GM19035 (cell line): ENCODE data around the gene ZNF14.
"Not testable (repeated sequence)": the region's sequence is repeated elsewhere in the genome, so short reads cannot be mapped to it uniquely, and the experiment has no call there.

Source experiments
- ATAC-seq: cut with Tn5 transposase; IDR thresholded peaks from one replicate; pipeline ENCODE4 v1.9.1; 2021; ENCODE audit not compliant: unreplicated experiment

ZNF14 gene

DNA sequence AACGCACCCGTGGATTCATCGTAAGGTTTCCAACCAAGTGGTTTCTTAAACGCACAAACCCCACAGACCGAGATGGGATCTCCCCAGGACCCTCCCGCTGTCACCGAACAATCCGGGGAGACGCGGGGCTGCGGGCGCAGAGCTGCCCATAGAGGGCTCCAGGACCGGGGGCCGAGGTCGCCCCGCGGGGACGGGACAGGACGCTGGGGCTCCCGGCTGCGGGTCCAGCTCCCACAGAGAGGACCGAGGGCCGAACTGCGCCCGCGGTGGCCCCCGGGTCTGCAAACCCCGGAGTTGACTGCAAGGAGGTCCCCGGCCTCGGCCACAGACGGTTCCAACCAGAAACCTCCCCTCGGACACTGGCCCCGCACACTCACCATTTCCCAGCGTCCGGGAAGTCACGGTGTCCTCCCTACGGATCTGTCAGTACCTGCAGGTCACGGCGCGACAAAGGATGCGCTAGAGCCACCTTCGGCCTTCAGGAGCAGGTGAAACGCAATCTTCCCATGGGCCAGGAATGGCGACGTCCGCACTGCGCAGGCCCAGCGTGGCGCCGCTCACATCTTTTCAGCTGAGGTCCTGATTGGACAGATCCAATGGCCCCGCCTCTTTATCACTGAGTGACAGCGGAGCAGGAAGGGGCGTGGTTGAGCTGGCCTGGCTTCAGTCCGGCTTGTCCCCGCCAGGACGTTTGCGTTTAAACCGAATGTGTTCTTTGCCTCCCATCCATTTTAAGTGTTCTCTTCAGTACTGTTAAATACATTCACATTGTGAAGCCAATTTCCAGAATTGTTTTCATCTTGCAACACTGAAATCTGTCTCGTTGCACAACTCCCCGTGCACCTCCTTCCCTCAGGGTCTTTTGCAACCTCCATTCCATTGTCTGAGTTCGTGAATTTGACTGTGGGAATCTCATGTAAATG, at the start of gene ZNF14:
TSS of gene ZNF14 (minus strand) at position 534 of the 923 bp plus-strand sequence. CDS start at position 380, 154 bp downstream.
- peak; percentile 98 for ATAC-seq

DNA sequence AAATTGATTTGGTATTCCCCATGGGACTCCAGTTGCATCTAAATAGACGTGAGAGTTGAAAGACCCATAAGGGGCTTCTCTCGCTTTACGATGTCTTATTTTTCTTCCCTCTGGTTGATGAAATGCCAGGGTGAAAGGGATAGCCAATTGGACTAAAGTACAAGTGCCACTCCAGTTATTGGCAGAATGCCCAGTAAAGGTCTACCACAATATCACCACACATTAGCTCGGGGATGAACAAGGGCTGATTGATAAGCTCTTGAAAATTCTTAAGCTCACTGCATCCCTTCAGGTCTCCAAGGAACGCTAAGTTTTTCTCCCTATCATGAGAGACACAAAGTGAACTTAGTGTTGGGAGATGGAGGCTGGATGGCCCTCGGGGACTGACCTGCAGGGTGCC, 48.9 kb upstream of the ZNF14 start:
- not testable (repeated sequence) for ATAC-seq

DNA sequence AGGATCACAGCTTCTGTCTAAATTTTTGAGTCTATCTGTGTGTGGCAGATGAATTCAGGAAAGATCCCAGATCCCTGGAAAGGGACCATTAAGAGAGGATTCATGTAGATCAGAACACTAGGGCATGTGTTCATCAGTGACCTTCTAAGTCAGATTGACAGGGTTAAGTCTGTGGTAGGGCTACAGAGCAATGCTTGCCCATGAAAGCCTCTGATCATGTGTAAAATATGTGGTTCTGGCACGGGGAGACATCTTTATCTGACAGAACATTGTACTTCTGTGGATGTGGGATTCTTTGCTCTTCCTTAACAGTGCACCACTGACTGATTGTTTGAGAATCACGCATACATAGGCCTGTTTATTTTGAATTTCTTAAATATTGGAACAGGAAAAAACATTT, 45.8 kb upstream of the ZNF14 start:
- ATAC-seq: no peak

DNA sequence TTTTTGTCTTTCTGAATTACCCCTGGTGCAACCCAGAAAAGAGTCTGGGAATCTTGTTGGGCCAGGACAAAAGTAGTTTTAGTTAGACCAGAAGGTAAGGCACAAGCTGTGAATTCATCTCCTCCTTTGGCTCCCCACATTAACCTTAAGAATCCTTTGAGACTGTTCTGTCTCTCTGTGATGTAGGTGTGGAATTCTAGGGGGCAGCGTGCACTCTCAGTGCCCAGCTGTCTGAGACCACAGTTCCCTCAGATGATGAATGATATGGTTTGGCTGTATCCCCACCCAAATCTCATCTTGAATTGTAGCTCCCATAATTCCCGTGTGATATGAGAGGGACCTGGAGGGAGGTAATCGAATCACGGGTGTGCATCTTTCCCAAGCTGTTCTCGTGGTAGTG, 44.8 kb upstream of the ZNF14 start:
- ATAC-seq: no peak

DNA sequence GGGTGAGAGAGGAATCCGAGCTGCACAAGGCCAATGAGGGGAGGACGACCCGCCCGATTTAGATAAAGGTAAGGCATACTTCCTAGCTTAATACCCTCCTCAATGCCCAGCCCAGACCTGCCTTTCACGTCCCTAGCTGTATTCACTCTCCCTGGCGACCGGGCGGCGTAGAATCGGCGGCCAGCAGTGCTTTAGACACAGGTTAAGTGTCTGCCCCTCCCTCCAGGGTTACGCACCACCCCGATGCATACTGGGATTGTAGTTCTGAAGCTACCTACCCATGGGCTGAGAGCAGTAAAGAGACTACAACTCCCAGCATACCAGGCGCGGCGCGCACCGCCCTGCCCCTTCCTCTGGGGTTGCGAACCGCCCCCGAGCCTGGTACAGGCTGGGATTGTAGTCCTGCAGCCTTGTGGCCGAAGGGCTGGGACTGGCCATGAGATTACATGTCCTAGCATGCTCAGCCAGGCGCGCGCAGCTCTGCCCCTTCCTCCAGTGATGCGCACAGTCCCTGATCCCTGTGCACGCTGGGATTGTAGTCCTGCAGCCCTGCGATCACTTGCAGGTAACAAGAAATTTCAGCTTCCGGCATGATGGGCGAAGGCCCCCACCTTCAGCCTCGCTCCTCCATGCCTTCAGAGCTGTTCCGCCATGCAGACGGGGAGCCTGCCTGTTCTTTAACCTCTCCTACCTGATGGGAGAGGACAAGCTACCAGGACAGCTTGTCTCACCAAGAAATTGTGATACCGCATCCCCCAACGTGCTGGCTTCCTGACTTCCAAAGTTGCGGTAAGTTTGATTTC, 43.5 kb upstream of the ZNF14 start:
- ATAC-seq: peak; percentile 97

DNA sequence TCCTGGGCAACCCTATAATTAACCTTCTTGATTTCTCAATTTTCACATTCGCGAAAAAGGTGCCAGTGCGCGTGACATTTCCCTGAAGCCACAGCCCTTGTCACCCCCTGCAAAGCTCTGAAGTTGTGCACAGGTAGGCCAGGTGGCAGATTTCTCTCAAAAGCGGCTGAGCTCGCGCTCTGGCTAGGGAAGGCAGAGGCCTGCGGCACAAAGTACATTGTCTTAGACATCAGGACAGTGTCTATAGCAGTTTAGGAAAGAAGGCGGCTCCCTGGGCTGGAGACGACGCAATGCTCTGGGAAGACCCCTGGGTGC, 42.9 kb upstream of the ZNF14 start:
- ATAC-seq: no peak

DNA sequence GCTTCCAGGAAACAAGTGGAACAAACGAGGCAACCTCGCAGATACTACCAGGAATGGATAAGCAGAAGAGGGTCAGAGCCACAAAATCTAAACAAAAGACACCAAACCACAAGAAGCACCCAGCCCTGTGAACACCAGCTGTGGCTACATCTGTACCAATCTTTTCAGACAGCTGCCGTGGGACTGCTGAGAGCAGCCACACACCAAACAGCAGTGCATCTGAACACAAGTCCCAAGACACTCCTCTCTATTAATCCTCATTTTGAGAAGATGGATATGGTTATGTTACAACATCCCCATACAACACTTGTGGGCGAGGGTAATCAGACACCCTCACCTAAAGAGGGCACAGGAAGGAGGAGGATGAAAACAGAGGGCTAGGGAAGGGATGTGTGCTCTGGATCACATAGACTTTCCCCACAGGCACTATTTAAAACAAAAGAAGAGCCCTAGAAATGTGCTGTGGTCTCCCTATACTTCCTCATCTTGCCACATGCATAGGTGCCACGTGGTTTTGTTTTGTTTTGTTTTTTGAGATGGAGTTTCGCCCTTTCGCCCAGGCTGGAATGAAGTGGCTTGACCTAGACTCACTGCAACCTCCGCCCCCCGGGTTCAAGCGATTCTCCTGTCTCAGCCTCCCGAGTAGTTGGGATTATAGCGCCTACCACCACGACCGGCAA, 41.6 kb upstream of the ZNF14 start:
- no peak for ATAC-seq

DNA sequence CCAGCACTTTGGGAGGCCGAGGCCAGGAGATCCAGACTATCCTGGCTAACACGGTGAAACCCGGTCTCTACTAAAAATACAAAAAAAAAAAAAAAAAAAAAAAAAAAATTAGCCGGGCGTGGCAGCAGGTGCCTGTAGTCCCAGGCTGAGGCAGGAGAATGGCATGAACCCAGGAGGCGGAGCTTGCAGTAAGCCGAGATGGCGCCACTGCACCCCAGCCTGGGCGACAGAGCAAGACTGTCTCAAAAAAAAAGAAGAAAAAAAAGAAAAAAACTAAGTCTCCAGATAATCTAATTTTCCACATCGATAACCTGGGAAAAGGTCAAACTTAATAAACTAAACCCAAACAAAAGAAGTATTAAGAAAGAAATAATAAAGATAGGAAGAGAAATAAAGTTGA, 39.1 kb upstream of the ZNF14 start:
- not testable (repeated sequence) for ATAC-seq

DNA sequence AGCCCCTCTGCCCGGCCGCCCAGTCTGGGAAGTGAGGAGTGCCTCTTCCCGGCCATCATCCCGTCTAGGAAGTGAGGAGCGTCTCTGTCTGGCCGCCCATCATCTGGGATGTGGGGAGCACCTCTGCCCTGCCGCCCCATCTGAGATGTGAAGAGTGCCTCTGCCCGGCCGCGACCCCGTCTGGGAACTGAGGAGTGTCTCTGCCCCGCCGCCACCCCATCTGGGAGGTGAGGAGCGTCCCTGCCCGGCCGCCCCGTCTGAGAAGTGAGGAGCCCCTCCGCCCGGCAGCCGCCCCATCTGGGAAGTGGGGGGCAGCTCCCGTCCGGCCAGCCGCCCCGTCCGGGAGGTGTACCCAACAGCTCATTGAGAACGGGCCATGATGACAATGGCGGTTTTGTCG, 37.1 kb upstream of the ZNF14 start:
- not testable (repeated sequence) for ATAC-seq

DNA sequence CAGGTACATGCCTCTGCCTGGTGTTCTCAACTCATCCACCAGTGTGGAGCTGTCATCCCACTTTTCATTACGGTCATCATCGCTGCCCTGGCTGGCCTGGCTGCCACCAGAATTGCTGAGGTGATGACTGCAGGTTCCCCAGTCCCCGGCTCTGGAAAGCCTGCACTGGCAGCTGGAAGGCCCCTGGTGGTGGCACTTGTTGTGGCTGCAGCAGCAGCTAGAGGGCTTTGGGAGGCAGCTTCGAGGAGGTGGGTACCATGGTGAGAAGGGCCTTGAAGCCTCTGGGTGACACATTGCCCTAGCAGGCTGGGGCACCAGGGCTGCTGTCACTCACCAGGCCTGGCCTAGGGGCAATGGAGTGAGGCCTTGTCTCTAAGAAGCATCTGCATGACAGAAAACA, 25.3 kb upstream of the ZNF14 start:
- no peak for ATAC-seq

DNA sequence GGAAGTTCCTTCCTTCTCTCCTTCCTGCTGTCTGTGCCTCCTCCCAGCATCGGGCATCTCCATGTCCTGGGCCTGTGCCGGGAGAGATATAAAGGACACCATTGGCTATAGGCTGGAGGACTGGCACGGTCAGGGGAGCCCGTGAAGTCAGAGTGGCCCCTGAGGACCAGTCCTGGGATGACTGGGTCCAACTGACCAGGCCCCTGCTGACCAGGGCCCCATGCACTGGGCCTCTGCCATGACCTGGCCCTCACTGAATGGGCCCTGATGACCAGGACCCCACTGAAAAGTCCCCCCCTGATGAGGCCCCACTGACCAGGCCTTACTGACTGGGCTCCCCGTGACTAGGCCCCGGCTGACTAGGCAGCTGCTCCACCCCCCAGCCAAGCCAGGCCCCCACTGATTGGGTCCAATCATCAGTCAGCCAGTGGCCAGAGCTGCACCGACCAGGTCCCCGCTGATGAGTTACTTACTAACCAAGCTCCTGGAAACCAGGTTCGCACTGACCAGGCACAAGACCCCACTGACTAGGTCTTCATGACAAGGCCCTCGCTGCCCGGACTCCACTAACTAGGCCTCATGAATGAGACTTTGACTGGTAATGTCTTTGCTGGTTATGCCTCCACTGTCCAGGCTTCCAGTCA, 20.0 kb upstream of the ZNF14 start:
- no peak for ATAC-seq

DNA sequence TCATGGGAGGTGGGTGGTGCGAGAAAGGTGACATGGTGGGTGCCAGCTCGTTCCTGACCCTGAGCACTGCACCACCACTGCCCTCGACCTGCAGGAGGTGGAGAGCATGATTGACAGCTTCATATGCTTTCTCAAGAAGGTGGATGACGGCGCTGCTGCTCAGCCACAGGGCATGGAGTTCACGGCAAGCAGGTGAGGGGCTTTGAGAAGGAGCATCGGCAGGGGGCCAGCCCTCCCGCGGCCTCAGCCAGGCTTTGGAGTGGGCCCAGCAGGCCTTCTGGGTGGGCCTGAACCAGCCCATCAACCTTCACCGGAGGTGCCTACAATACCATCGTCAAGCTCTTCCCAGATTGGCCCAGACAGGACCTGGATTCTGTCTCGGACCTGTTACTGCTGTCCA, 18.9 kb upstream of the ZNF14 start:
- no peak for ATAC-seq

DNA sequence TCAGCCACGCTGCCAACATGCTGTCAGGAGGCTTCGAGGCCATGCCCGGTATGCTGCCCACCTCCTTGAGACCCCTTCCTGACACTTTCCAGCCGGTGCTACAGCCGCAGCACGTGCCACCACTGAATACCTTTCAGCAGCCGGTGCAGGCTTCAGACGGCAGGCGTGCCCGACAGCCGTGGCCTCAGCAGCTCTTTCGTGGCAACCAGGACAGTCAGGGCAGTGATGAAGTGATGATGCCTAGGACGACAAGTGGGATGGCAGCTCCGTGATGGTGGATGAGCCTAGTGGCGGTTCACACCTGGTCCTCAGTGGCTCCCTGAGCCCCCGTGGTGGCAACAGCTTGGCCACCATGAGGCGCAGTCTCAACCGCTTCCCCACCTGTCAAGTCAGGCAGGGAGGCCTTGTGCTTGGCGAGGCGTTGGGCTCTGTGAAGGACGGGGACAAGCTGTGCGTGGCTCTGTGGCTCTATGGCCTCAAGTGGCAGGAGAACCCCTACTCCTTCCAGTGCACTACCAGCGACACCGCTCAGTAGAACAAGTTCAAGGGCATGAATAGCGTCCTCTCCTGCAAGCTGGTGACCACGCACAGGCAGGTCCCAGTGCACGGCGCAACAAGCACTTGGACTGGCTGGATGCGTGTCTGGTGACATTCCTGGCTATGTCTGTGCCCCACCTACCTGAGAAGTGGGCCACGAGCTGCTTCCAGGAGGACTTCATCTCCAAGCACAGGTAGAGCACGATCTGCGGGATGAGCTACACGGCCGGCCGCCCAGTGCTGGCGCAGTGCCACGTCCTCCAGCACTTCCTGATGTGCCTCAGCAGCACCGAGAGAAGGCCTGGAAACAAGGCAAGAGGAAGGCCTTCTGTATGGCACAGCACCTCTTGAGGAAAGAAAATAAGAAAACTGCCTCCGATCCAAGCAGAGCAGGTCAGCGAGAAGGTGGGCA, 18.2 kb upstream of the ZNF14 start:
- no peak for ATAC-seq

DNA sequence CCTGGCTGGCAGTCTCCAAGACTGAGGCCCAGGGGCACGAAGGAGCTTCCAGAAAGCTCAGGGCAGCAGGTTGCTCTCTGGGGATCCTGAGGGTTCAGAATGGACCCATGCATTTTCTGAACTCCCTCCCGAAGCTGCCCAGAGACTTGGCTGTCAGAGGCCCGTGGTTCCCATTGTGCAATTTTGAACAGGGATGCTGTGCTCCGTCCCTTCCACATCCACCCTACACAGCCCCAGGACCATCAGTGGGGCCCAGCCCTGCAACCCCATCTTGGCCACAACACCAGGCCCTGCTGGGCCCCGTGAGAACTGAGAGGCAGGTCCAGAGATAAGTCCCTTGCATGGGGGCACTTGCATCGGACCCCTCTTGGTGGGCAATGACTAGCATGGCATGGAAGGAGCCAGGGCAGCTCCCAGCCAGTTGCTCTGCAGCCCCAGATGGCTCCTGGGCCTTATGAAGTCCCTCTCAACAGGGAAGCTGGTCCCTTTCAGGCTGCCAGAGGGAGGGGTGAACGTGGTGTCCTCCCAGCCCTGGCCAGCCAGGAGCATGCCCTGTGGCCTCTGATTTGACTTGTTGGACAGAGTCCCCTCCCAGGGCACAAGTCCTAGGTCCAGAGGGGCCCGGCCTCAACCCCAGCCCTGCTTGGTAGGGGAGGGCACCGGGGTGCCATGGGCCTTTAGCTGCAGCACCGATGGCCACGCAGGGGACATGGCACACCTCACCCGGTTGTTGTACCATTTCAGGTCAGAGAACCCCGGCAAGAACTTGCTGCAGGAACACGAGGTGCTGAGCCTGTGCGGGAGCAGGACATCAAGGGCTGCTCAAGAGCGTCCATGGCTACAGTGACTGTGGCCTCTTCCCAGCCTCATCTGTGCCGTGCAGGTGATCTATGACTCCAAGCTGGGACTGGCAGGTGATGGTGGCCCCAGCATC, 17.3 kb upstream of the ZNF14 start:
- no peak for ATAC-seq

DNA sequence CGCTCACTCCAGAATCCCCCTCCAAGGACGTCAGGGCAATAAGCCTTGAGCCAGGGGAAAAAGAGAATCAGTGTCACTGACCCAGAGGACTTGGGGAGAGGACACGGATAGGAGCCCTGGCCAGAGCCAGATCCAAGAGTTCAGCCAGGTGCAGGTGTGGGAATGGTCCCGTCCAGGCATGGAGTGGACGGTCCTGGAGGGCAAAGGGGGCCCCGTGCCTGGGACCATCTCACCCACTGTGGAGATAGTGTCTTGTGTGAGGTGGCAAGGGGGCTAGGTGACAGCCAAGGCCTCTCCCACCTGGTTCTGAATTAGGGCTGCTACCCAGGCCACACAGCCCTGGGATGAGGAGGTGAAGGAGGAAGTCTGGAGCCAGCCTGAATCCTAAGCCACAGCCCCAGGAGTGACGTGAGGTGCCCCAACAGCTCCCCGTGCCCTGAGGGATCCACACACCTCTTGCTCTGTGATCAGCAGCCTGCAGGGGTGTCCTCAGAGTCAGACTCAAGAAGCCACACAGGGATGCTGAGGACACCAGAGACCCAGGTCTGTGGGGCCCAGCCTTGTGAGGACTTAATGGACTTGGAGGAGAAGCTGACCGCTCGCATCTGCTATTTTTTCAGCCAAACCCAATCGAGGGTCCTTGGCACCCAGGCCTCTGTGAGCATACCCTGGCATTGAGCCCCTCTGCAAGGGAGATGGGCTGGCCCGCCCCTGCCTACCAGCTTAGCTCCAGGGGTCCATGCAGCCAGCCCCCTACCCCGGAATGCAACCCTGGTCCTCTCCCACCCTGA, 16.4 kb upstream of the ZNF14 start:
- no peak for ATAC-seq

DNA sequence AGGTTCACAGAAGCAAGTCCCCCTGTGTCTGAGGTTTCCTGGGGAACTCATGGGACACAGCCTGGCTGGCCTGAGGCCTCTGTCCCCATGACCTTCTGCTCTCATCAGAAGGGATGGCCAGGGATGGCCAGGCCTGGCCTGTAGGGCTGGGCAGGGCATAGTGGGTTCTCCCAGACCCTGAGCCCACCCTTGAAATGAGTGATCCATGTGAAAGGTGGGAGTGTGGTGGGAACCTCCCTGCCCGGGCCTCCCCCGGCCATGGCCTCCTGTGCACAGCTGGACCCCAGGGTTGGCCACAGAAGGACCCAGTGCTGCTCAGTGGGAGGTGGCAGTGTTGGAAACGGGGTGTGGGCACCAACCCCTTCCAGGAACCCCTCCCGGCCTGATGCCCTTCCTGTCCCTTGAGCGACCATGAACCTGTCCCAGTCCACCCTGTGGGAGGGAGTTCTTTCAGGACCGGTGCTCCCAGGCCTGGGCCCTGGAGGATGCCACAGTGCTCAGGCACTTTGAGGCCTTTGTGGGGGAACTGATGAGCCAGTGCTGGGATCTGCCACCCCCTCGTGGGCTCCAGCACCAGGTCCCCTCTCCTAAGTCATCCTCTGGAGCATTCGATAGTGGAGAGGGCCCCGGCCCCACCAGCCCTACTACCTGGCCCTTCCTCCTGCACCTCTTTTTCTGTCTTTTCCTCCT, 15.5 kb upstream of the ZNF14 start:
- no peak for ATAC-seq

DNA sequence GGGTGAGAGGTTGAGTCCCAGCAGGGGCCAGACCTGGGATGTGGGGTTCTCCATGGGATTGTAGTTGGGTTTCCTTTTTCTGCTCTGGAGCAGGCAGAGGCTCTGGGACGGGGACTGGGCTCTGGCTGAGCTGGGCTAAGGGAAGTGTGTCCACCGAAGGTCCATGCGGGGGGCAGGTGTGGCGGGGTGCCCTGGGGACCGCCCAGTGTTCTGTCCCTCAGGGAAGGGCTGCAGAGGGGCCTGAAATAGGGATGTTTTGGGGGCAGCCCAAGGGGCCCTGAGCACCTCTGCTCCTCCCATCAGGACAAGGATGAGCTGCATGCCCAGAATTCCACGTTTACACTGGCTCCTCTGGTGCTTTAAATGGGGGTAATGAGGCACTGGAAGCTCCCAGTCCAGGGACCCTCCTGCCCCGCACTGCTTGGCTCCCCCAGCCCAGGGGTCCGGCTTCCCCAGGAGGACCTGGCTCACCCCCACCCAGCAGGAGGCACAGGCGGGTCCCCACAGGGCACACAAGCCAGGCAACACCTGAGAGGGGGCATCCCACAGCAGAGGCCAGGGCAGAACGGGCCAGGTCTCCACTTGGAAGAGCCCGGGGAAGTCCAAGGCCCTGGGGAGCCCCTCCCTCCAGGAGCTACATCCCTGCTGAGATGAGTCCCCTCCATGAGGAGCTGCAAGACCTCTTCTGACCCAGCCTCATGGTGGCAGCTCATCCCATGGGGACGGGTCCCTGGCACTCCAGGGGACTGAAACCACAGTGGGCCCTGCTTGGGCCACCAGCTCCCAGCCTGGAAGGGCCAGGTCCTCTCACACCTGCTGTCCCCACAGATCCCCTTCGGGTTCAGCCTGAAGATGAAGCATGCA, 14.7 kb upstream of the ZNF14 start:
- no peak for ATAC-seq
